GM23248 (cell line): ENCODE measurements around the gene LPP. TPM values are rescaled to one million over a fixed set of nuclear protein-coding genes. Genes with fewer than 3 reads are reported as not detected.

Source experiments
- DNase-seq: peaks from one replicate; pipeline ENCODE4 v3.0.0-alpha.2; 2015
- H2AFZ ChIP-seq: fragments of 200-600 bp; sonication (generic); 2 replicates; pipeline ENCODE4 v1.6.1; 2016; ENCODE audit warnings: antibody characterized with exemption
- H3F3A ChIP-seq: fragments of 200-600 bp; sonication (generic); 2 replicates; pipeline ENCODE4 v1.6.1; 2016; ENCODE audit warnings: mild to moderate bottlenecking, antibody characterized with exemption, mixed run types; ENCODE audit not compliant: insufficient read depth
- H3K27ac ChIP-seq: fragments of 200-600 bp; sonication (generic); 2 replicates; pipeline ENCODE4 v1.5.1; 2016; ENCODE audit warnings: mild to moderate bottlenecking
- H3K27me3 ChIP-seq: fragments of 200-600 bp; sonication (generic); replicated peaks from 2 replicates; pipeline ENCODE4 v1.6.1; 2016; ENCODE audit warnings: mild to moderate bottlenecking; ENCODE audit not compliant: insufficient read depth
- H3K36me3 ChIP-seq: fragments of 200-600 bp; sonication (generic); 2 replicates; pipeline ENCODE4 v1.6.1; 2016; ENCODE audit warnings: low read depth, mild to moderate bottlenecking
- H3K4me1 ChIP-seq: fragments of 200-600 bp; sonication (generic); 2 replicates; pipeline ENCODE4 v1.6.1; 2016; ENCODE audit warnings: mild to moderate bottlenecking; ENCODE audit not compliant: insufficient read depth
- H3K4me2 ChIP-seq: fragments of 200-600 bp; sonication (generic); one replicate; pipeline ENCODE4 v1.6.1; 2016; ENCODE audit warnings: mild to moderate bottlenecking; ENCODE audit not compliant: unreplicated experiment
- H3K4me3 ChIP-seq: fragments of 200-600 bp; sonication (generic); 2 replicates; pipeline ENCODE4 v1.5.1; 2016; ENCODE audit warnings: mild to moderate bottlenecking
- H3K79me2 ChIP-seq: fragments of 200-600 bp; sonication (generic); 2 replicates; pipeline ENCODE4 v1.6.1; 2016; ENCODE audit warnings: mild to moderate bottlenecking; ENCODE audit not compliant: insufficient read depth
- H3K9ac ChIP-seq: fragments of 200-600 bp; sonication (generic); 2 replicates; pipeline ENCODE4 v1.6.1; 2016; ENCODE audit warnings: mild to moderate bottlenecking
- H3K9me2 ChIP-seq: fragments of 200-600 bp; sonication (generic); 2 replicates; pipeline ENCODE4 v1.6.1; 2016; ENCODE audit warnings: mixed run types, mild to moderate bottlenecking, moderate library complexity; ENCODE audit not compliant: insufficient read depth
- H3K9me3 ChIP-seq: fragments of 200-600 bp; sonication (generic); one replicate; pipeline ENCODE4 v1.6.1; 2017; ENCODE audit warnings: low read depth
- H4K20me1 ChIP-seq: fragments of 200-600 bp; sonication (generic); 2 replicates; pipeline ENCODE4 v1.6.0; 2016; ENCODE audit not compliant: insufficient read depth
- EZH2 ChIP-seq: fragments of 200-600 bp; sonication (generic); IDR thresholded peaks from 2 replicates; pipeline ENCODE4 v1.6.1; 2018; ENCODE audit warnings: antibody characterized with exemption, mild to moderate bottlenecking; ENCODE audit not compliant: insufficient read depth, poor library complexity, severe bottlenecking
- EZH2phosphoT487 ChIP-seq: fragments of 200-600 bp; sonication (generic); IDR thresholded peaks from 2 replicates; pipeline ENCODE4 v1.6.1; 2018; ENCODE audit warnings: antibody characterized with exemption, moderate library complexity, mild to moderate bottlenecking, low read depth; ENCODE audit not compliant: insufficient read depth
- whole genome bisulfite sequencing, 2 experiments: methylation state at CpG; one replicate each; pipeline ENCODE4 v1.1.6; 2015 to 2017; ENCODE audit warnings: low lambda C conversion rate in 2 of 2, low coverage in 1 of 2; ENCODE audit errors: missing lambda C conversion rate in 2 of 2; 5-methylcytosine and 5-hydroxymethylcytosine counted together
- in situ Hi-C: fragments of 300-500 bp; cut with MboI; formaldehyde crosslinking; loops from 2 replicates; pipeline ENCODE4 v1.15.0; 2020
- polyA plus RNA-seq: library from polyadenylated mRNA; unstranded; fragments of >200 nt; fragmentation: Nextera tagmentation; extraction: Ambion mirVana; gene quantifications from 2 replicates; pipeline ENCODE4 v1.2.1, GENCODE V29; 2016
- total RNA-seq: library from RNA; depleted of rRNA; stranded (reverse); fragments of >200 nt; shearing (Covaris generic); gene quantifications from 2 replicates; pipeline ENCODE4 v1.2.3, GENCODE V29; 2014

LPP gene
- total and polyA plus RNA-seq, 2 experiments from 2014 or later, result 42.8 to 61.7 TPM

GRCh38 chr3:188208516-188208981 is 54.6 kb downstream of the LPP start:
- DNase-seq, result peak; percentile 69
- in situ Hi-C loops, result no loop called here
- peaks cover 98% of the 10 kb centered on the region for H3K79me2 ChIP-seq
- no peaks in the 10 kb centered on the region for H3K9me2 ChIP-seq
- H3F3A ChIP-seq, result no peaks in the 10 kb centered on the region
- H3K4me1 ChIP-seq, result peaks cover 30% of the 10 kb centered on the region
- 0 out of 2 replicates have a peak overlapping the region, but pooled peaks have one; percentile 22 for H3K9ac ChIP-seq
- no peaks in the 10 kb centered on the region for H3K27me3 ChIP-seq
- peak overlapping the region; percentile 36; the same call in 1 of the 2 replicates for H3K27ac ChIP-seq
- H3K9me3 ChIP-seq, result no peaks in the 10 kb centered on the region
- H3K4me3 ChIP-seq, result no peak overlapping the region
- no peak for TF ChIP-seq EZH2phosphoT487
- no peak for TF ChIP-seq EZH2
- WGBS, 2 experiments, result 75 to 76% methylated on average over 7 of the region's 7 CpGs
- no peak overlapping the region for H2AFZ ChIP-seq
- H4K20me1 ChIP-seq, result no peaks in the 10 kb centered on the region
- peak overlapping the region; percentile 57 for H3K4me2 ChIP-seq
- peaks cover 6% of the 10 kb centered on the region; the same call in 1 of the 2 replicates for H3K36me3 ChIP-seq

GRCh38 chr3:188209034-188209433 is 55.1 kb downstream of the LPP start:
- H3K9me3 ChIP-seq, result no peaks in the 10 kb centered on the region
- no peaks in the 10 kb centered on the region for H4K20me1 ChIP-seq
- no peaks in the 10 kb centered on the region for H3K27me3 ChIP-seq
- peaks cover 6% of the 10 kb centered on the region; the same call in 1 of the 2 replicates for H3K36me3 ChIP-seq
- peaks cover 98% of the 10 kb centered on the region for H3K79me2 ChIP-seq
- no peak overlapping the region for H2AFZ ChIP-seq
- H3K27ac ChIP-seq, result peak overlapping the region; percentile 36; the same call in 1 of the 2 replicates
- peak overlapping the region; percentile 57 for H3K4me2 ChIP-seq
- TF ChIP-seq EZH2phosphoT487 (no peak), EZH2 (no peak)
- WGBS, 2 experiments, result 89 to 90% methylated on average over 3 of the region's 3 CpGs
- H3F3A ChIP-seq, result no peaks in the 10 kb centered on the region
- H3K4me1 ChIP-seq, result peaks cover 30% of the 10 kb centered on the region
- no peaks in the 10 kb centered on the region for H3K9me2 ChIP-seq
- no peak for DNase-seq
- no peak overlapping the region for H3K4me3 ChIP-seq
- H3K9ac ChIP-seq, result 0 out of 2 replicates have a peak overlapping the region, but pooled peaks have one; percentile 22
- in situ Hi-C loops, result no loop called here

- in situ Hi-C loops, result no loop called here
- no peak overlapping the region for H2AFZ ChIP-seq
- peaks cover 98% of the 10 kb centered on the region for H3K79me2 ChIP-seq
- peaks cover 6% of the 10 kb centered on the region; the same call in 1 of the 2 replicates for H3K36me3 ChIP-seq
- no peaks in the 10 kb centered on the region for H3K9me2 ChIP-seq
- no peaks in the 10 kb centered on the region for H3F3A ChIP-seq
- peak; percentile 26 for DNase-seq
- H3K9ac ChIP-seq, result no peak overlapping the region
- H3K27me3 ChIP-seq, result no peaks in the 10 kb centered on the region
- 97 to 100% methylated on average over 1 of the region's 1 CpG for WGBS, 2 experiments
- H4K20me1 ChIP-seq, result no peaks in the 10 kb centered on the region
- no peak overlapping the region for H3K27ac ChIP-seq
- no peak overlapping the region for H3K4me3 ChIP-seq
- no peaks in the 10 kb centered on the region for H3K9me3 ChIP-seq
- H3K4me2 ChIP-seq, result no peak overlapping the region
- TF ChIP-seq EZH2 (no peak), EZH2phosphoT487 (no peak)
- peaks cover 30% of the 10 kb centered on the region for H3K4me1 ChIP-seq
These were observed 55.8 kb downstream of the LPP start for GRCh38 chr3:188209740-188210139.

GRCh38 chr3:188211476-188211875 is 57.5 kb downstream of the LPP start:
- in situ Hi-C loops, result no loop called here
- H3K79me2 ChIP-seq, result peaks cover 98% of the 10 kb centered on the region

More at GRCh38 chr3:188211476-188211875, 57.5 kb downstream of the LPP start:
- Histone ChIP-seq H3K36me3 (peaks cover 6% of the 10 kb centered on the region; the same call in 1 of the 2 replicates), H2AFZ (no peak overlapping the region), H3K27ac (0 out of 2 replicates have a peak overlapping the region, but pooled peaks have one; percentile 7), H3K9me3 (no peaks in the 10 kb centered on the region), H4K20me1 (peaks cover 3% of the 10 kb centered on the region; the same call in 1 of the 2 replicates), H3K4me3 (no peak overlapping the region), H3F3A (no peaks in the 10 kb centered on the region), H3K4me1 (peaks cover 30% of the 10 kb centered on the region), H3K27me3 (no peaks in the 10 kb centered on the region), H3K4me2 (no peak overlapping the region), H3K9ac (no peak overlapping the region), H3K9me2 (no peaks in the 10 kb centered on the region)
- TF ChIP-seq EZH2 (no peak), EZH2phosphoT487 (no peak)
- peak; percentile 47 for DNase-seq
- WGBS, 2 experiments, result 71 to 72% methylated on average over 4 of the region's 4 CpGs
